Activated CD8-positive, alpha-beta memory T cell treated with anti-CD3 and anti-CD28 coated beads, Interleukin-2, amount 50 U/mL, for 1 hour (primary cell): ENCODE data around the gene TCERG1L.
"Not testable (repeated sequence)": the region's sequence is repeated elsewhere in the genome, so short reads cannot be mapped to it uniquely, and the experiment has no call there.

Experiments used
- DNase-seq: peaks from one replicate; pipeline ENCODE4 v3.0.0-alpha.2; 2020; ENCODE audit errors: extremely low read depth

Gene TCERG1L

DNA sequence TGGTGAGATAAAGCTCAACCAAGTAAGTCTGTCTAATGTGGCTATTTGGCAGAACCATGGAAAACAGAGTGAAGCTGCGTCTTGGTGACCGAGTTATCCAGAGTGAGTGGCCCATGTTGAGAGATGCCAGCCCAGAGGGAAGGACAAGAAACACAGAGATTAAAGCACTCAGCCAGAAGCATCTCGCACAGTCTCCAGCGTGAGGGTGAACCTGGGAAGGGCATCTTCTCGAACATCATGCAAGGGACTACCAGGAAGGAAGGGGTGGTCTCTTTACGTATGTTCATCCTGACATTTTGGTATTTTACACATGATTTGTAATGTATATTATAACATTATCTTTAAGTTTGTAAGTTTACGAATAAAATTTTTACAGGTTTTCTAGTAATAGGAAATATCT is 146.4 kb downstream of the TCERG1L start:
- no peak for DNase-seq

DNA sequence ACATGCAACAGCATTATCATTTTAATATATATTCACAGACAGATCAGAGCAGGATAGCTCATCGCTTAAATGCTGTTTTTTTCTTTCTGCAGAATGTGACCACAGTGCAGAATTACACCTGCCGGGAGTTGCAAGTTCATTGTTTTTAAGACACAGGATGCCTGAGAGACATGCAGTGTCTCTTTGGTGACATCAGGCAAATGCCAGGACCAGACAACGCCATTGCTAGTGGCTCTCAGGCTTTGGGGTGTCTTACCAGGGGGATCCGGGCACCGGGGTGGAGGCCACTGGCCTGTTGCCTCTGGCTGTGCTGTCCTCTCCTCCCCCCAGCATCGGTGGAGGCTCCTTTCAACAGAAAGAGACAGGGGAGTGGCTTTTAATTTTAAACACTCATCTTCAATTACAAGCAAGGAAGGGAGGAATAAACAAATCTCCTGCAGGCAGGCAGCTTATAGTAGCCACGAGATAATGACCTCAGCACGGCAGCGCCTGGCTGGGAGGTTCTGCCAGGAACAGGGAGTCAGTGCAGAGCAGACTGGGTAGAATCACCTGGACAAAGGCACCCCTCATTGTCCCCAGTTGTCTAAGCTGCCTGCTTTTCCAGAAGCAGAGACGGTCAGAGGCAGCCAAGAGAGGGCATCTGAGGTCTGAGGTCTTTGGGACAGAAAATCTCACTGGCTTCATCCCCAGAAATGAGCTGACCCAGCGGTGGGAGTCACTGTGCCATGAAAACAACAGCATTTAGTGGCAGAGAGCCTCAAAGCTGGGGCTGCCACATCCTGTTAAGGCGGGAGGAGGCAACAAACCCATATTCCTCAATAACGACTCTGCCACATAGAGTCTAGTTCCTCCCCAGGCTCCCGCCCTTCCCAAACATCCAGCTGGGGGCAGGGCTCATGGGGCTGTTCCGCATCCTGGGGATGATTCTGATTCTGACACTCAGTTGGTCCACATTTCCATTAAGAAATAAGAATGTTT is 148.4 kb downstream of the TCERG1L start:
- no peak for DNase-seq

DNA sequence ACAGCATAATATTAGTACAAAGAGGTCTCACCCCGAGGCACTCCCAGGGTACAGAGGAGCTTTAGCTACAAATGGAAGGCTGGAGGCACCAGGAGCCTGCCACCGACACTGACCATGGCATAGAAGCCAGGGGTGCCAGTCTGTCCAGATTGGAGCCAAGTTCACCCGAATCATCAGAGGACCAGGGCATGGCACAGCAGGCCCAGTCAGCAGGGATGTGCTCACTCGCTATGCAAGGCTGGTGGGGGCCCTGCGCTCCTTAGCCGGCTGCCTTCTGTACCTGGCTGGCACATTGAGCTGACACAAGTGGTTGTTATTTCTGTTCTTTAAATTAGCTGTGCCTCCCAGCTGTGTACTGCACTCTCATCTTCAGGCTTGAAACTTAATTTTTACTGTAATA is 149.3 kb downstream of the TCERG1L start:
- no peak for DNase-seq

DNA sequence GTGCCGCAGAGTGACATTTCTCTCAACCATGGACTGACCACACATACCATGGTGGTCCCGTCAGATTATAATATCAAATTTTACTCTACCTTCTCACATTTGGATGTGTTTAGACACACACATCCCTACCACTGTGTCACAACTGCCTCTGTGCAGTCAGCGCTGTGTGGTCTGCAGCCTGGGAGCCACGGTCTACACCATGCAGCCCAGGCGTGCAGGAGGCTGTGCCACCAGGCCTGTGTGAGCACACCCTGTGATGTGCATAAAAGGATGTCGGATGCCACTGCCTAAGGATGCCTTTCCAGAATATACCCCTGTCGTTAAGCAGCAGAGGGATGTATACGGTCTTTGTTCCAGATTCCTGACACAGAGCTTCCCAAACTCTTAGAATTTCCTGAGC is 150.4 kb downstream of the TCERG1L start:
- DNase-seq, result no peak

DNA sequence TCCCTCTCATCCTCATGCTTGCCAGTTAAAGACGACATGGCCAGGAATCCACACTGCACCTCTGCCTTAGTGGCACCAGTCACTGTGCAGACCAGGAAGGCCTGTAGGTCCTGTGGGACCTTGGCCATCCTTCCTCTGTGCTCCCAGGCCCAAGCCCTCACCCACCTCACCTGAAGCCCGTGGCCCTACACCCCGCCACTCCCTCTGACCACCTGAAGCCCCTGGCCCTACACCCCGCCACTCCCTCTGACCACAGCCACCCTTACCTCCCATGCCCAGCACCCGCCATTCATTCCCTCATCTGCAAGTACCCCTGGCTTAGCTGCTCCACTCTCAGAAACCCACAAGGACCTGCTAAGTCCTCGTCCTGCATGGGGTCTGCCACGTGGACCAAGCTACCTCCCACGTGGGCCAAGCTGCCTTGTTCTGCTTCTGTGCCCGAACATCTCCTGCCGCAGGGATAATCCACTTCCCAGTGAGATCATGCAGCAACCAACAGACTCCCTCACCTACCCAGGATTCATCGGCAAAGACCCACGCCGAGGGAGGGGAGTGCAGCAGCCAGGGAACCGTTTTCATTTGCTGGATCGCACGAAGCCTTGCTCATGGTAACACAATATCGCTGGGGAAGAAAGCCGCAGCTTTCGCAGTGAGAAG is 151.2 kb downstream of the TCERG1L start:
- DNase-seq, result no peak

DNA sequence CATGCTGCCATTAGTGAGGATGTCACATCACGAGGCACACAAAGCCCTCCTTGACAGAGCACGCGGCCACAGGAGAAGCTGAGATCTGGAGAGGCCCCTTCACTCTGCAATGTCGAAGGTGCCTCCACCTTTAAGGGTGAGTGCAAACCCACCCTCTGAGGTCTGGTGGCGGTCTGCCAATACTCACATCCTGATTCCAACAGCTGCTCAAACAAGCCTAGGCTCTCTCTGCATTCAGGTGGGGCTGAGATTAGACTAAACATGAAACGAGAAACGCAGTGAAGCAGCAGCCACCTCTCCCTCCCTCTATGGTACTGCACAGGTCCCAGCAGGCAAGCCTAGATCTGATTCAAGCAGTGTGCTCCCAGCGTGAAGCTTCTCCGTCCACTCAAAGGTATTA is 151.8 kb downstream of the TCERG1L start:
- no peak for DNase-seq

DNA sequence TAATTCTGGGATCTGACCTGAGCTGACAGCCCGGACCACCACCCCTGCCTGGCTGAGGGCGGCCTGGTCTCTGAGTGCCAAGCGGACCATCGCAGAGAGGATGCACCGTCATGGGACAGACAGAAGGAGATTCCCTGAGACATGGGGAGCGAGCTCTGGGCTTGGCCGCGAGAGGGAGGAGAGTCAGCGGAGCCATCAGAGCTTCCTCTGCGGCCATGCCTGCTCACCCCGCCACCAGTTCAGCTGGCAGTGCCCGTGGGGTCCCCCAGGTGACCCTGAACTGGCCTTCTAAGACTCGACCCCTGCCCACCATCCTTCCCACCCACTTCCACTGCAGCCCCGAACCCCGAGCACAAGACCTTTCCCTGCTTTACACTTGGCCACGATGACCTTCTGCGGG is 152.8 kb downstream of the TCERG1L start:
- no peak for DNase-seq

DNA sequence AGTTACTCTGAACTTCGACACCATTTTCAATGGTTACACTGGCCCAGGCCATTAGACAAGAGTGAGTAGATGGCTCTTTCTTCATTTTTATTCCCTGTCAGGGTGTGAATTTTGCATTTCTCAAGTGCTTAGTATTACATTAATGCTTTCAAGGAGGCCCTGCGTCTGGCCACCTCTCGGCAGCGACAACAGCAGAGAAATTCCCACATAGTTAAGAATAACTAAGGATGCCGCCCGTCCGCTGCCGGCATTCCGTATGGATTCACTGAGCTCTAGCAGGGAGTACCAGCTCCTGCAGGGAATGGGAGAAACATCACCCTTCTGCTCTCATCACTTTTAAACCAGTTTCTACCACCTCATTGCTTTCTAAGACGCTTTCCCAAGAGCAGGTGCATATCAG is 153.6 kb downstream of the TCERG1L start:
- DNase-seq, result no peak

DNA sequence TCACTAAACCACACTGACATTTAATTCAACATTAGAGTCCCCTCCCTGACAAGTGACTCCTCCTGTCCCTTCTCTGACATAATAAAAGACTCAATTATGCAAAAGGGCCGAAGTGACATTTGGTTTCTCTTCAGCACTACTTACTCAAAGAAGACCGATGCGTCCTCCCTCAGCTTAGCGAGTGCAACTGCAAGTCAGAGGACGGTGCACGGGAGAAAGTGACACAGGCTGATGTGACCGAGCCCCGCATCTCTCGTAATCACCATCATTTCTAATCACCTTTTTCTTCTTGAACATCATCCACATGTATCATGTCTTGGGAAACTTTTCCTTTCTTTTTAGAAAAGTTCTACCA is 155.7 kb downstream of the TCERG1L start:
- DNase-seq, result no peak

DNA sequence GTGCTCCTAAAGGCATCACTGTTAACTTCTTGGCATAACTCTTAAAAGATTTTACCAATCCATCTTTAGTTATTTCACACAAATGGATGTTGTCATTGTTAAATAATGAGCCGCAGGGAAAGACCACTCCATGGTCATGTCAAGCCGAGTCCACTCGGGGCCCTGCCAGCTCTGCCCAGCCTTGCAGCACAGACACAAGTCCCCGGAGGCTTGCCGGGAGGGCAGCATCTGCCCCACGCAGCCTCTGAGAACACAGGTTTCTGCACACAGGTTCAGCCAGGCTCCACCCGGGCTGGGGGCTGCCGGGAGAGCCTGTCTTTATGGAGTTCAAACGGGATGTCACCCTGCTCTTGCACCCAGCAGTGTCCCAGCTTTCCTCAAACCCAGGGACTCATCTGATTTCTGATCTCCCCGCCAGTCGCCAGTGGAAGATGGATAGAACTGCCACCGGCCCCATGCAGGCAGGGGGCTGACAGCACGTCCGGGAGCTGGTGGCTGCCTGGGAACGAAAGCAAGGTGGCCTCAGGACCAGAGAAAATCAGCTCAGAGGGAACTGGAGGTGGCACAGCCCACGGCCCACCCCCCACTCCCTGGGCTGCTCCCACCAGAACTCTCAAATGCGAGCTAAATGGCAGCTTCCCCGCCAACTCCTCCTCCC is 156.2 kb downstream of the TCERG1L start:
- DNase-seq, result no peak

DNA sequence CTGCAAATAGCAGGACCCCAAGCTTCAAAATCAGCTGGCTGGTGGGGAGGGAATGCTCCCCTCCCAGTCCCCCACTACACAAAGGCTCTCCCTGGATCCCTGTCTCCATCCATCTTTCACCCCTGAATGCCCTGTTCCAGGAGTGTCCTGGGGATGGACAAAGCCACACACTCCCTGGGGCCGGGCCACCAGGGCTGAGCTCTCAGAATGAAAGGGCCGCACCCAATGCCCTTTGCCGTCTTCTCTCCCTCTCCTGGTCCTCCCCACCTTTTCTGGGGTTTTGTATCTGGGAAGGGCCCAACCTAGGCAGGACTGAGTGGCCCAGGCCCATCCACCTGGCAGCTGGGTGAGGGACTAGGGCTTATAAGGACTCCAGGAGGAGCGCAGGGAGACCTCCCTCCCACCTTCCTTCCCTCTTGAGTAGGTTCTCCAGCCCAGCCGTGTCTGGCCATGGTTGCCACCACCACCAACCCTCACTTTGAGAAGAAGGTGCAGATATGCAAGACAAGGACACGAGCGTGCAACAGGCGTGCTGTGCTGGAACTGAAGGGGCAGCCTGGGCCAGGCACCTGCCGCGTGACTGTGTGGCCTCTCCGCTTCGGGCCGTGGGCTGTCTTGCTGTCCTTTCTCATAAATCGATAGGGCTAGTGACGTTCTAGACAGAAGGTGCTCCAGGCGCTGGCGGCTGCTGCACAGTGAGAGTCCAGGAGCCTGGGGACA is 157.1 kb downstream of the TCERG1L start:
- no peak for DNase-seq

DNA sequence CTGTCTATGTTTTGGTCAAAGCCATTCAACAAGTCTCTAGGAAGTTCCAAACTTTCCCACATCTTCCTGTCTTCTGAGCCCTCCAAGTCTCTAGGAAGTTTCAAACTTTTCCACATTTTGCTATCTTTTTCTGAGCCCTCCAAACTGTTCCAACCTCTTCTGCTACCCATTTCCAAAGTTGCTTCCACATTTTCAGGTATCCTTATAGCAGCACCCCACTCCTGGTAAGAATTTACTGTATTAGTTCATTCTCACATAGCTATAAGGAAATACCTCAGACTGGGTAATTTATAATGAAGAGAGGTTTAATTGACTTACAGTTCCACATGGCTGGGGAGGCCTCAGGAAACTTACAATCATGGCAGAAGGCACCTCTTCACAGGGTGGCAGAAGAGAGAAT is 159.1 kb downstream of the TCERG1L start:
- not testable (repeated sequence) for DNase-seq

DNA sequence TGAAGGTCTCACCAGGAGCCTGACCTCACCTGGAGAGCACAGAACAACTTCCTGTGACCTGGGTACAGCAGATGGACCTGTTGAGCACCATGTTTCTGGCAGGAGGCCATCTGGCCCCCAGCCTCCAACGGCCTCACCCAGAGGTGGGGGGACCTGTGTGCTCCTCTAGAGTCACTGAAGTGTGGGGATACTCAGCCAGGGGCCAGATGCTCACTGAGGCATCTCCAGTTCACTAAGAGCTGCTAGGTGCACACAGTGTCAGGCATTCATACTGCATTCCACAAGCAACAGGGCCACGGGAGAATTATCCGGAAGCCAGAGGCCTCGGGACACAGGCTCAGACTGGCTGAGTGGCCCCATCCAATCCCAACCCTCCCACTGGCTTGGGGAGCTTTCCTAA is 161.4 kb downstream of the TCERG1L start:
- no peak for DNase-seq

DNA sequence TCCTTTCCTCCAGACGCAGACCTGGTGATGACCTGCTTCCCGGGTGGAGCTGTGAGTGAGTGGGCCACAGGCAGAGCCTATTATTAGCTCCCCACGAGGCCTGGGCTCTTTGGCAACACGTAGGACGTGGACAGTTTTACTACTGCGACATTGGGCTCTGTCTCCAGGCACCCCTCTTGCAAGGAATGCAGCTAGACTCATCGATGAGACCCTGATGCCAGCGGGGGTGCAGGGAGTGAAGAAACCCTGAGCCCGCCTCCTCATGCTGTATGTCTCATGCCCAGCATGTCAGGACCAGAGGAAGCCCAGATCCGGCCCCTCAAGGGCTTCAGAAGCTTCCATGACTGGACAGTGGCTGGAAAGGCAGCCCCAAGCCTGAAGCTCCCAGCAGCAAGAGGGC is 161.9 kb downstream of the TCERG1L start:
- DNase-seq, result no peak

DNA sequence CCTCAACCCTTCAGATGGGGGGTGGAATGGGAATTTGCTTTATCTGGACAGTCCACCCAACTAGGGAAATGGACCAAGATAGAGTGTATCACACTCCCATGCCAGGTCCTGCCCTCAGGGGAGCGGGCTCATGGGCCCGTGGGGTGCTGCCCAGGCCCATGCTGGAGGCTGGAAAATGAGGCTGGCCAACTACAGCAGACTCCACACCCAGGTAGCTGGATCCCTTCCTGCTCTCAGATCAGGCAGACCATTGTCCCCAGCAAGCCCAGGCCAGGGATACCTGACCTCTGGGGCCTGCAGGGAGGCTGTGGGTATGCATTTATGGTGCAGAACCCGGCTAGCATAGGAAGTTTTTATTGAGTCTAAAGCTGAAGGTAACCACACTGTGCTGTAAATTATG is 162.4 kb downstream of the TCERG1L start:
- no peak for DNase-seq

DNA sequence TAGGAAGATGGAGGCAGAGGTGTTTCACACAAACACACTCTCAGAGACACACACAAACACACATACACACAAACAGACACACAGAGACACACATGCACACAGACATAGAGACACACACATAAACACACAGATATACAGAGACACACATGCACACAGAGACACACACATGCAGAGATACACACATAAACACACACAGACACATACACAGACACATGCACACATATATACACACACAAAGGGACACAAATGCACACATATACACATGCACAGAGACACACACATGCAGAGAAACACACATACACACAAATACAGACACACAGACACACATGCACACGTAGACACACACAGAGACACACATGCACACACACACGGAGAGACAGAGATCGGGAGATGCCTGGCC is 163.3 kb downstream of the TCERG1L start:
- DNase-seq, result no peak

DNA sequence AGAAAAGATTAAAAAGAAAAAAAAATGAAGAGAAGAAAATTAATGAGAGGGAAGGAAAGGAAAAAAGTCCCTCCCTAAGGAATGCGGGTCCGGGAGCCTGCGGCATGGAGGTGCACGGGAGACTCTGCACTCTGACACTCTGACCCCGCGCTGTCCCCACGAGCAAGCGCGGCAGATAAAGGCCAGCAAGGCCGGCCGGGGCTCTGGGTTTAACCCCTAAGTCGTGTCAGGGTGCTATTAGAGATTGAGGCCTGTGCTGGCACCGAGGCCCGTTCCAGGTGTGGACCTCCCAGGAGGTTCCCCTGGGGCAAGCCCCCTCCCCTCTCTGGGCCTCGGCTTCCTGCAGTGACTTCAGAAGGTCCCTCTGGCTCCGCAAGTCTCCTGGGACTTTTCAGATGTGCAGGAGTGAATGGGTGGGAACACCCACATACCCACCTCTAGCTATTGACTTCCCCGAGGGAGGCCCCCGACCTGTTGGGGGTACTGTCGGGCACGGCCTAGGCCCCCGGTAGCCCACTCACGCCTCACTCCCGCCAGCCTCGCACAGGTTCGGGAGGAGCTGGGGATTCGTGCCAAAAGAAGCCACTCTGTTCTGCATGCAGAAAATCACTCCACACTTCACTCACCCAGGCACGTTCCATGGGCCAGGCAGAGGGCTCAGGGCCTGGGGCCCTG is 164.1 kb downstream of the TCERG1L start:
- no peak for DNase-seq

DNA sequence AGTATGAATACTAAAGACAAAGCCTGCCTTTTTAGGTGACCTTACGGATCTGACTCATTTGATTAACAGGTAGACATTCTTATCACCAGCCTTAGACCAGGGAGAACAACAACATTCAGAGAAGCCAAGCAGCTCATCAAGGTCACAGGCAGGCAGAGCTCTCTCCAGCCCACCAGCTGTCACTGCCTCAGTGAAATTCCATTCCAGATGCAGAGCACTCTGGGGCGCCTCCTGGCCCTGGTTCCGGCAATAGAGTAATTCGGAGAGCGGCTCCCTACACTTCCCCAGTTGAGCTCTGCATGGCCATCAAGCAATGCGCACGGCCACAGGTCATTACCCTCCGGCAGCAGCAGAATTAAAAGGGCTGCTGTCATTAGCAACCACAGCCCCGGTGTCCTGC is 164.7 kb downstream of the TCERG1L start:
- DNase-seq, result no peak

DNA sequence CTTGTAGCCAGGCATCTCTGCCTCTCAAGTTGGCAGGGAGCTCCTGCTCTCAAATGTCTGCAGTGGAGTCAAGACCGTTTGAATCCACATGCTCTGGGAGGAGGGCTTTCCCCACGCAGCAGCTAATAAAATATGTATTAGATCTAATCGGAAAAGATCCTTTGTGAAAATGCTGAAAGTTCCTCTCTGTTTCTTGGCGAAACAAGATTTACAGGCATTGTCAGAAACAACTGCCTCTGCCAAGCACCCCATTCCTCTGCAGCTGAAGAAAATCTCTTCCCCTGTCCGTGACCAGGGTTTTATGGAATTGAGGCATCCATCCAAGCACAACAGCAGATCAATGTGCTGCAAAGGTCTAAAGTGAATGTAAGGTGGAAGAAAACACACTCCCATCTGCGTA is 165.8 kb downstream of the TCERG1L start:
- DNase-seq, result no peak

DNA sequence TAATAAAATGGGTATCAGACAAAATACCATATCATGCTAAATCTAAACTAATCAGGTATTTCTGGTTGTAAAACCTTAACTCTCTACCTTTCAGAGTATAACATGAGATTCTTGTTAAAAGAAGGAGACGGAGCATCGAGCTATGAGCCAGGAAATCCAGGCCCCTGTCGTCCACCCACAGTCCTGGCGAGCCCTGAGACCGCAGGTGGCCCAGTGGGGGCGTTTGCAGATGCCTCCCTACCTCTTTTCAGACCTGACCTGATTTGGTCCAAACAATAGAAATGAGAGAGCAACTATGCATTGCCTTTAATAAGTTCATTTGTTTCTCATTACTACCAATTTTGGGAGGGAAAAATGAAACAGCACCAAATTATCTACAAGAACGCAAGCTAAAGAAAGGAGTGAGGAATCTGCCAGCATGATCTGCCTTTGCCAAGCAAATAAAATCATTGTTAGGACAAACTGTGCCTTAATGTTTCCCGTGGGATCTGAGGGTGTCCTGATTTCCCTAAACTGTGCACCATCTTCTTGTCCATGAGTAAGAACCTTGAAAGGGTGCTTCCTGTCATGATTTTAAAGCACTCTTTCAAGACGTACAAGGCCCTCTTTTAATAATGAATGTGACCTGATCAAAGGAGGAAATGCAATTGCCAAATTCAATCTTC is 166.7 kb downstream of the TCERG1L start:
- DNase-seq, result no peak

DNA sequence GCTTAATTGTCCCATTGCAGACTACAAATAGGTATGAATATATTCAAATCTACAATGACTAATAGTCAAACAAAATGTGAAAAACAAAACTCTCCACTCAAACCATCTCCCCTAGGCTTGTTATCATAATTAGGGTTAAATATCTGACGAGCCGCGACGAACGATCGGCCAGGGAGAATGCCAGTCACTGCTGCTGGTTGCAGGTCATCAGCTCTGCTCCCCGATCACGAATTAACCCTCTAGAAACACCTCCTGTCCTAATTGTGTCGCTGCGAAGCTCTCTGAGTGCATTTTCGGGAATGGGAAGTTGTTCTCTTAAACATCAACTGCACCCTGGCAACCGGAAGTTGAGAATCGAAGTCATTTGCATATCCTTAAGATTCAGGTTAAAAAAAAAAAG is 167.3 kb downstream of the TCERG1L start:
- no peak for DNase-seq
